A204.1 (cell line): ENCODE measurements around the gene ALOX15B.
"Not testable (repeated sequence)": the region's sequence is repeated elsewhere in the genome, so short reads cannot be mapped to it uniquely, and the experiment has no call there.

Experiments used
- FAIRE-seq: peaks from 2 replicates; lab custom pipeline; 2012; peaks lifted over from hg19 to GRCh38; lab: Jason Lieb, UNC

Gene ALOX15B

DNA sequence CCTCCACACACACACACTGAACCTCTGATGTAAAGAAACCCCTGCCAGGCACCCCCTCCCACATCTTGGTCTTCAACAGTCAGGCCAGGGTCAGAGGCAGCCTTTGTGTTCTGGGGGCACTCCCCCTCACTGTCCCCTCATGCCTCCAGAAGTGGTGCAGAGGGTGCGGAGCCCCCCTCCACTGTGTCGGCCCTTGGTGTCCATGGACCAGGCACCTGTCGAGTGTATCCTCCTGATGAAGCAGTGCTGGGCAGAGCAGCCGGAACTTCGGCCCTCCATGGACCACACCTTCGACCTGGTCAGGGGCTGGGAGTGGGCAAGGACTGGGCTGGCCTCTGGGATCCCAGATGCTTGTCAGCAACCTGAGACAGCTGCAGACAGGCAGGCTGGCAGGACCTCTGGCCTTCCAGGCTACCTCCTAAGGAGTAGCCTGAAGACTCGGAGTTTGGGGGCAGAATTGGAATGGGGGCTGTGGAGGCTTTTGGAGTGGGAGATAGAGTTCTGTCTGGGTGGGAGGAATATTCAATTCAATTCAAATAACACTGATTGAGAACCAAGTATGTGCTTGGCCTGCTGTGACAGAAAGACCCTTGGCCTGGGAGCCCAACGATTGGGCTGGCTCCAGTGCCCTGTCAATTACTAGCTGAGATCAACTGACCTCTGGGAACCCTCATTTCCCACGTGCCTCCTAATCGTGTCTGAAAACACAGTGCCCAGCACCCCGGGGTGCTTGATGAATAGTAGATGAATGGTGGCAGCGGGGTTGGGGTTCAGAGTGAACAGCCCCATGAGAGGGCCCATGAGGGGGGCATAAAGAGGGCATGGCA is 24.9 kb upstream of the ALOX15B start:
- no peak for FAIRE-seq

DNA sequence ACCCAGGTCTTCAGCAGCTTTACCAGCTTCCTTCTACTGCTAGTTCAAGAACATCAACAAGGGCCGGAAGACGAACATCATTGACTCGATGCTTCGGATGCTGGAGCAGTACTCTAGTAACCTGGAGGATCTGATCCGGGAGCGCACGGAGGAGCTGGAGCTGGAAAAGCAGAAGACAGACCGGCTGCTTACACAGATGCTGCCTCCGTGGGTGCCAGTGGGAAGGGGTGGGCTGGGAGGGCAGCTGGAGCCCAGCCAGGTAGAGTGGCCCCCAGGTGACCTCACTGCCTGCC is 24.4 kb upstream of the ALOX15B start:
- no peak for FAIRE-seq

GRCh38 chr17:8015236-8015956 is 23.5 kb upstream of the ALOX15B start:
- FAIRE-seq: no peak

DNA sequence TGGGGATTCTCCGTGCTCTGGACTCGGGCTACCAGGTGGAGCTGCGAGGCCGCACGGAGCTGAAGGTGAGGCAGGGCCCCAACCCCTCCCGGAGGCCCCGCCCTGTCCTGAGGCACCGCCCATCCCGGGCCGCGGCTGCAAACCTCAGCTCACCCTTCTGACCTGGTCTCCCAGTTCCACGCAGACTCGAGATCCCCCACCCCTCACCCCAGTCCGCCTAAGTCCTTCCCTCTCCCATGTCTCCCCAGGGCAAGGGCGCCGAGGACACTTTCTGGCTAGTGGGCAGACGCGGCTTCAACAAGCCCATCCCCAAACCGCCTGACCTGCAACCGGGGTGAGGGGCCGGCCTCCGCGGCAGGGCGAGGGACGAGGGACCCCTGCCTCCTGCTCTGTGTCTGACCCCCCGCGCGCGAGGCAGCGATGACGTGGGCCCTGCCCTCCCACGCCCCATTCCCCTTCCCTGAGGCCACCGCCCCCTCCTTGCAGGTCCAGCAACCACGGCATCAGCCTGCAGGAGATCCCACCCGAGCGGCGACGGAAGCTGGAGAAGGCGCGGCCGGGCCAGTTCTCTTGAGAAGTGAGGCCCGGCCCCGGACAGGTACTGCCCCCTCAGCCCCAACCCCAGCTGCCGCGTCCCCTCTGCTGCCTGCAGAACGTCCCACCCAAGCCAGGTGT is 22.8 kb upstream of the ALOX15B start:
- no peak for FAIRE-seq

DNA sequence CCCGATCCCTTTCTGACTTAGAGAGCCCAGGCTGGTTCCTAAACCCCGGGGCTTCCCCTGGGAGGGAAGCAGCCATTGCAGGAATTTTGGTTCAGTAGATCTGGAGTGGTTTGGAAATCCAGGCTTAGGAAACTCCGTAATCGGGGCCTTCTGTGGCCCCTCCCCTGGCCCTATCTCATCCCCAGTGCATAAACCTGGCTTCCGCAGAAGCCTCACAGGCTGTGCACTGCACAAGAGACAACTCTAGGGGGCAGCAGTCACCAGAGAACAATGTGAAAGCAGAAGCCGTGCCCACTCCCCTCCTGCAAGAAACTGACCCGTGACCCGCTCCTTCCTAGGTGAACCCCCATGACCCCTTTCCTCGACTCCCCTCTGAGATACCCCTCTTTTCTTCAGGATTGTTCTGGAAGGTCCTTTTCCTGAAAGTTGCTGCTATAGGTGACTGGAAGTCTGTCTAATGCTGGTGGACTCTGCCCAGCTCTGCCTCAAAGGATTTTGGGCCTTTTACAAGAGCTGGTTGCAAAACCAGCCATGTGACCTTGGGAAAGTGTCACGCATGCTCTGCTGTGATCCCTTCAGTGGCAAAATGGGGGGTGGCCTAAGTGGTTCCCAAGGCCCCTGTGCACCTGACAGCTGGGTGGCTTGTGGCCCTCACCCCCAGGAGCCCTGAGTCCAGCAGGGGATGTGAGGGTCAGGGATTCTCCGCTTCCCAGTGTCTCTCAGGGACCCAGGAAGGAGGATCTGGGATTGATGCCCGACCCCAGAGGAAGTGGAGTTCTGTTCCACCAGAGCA is 22.0 kb upstream of the ALOX15B start:
- FAIRE-seq: no peak

DNA sequence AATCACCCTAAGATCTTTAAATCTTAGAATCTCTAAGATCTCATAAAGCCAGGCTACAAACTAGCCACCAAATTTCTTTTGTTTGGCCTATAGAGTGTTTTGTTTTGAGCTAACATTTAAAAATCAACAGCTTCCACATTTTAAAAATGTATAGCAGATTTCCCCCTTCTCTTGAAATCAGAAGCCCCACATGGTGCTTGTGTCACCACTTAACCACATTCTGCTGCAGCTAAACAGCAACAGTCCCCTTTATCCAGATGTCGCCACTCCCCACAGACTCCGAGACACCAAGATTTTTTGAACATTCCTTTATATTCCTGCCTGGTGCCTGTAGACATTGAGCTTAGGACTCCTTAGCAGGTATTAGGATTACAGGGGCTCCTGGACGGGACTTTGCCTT is 20.4 kb upstream of the ALOX15B start:
- no peak for FAIRE-seq

DNA sequence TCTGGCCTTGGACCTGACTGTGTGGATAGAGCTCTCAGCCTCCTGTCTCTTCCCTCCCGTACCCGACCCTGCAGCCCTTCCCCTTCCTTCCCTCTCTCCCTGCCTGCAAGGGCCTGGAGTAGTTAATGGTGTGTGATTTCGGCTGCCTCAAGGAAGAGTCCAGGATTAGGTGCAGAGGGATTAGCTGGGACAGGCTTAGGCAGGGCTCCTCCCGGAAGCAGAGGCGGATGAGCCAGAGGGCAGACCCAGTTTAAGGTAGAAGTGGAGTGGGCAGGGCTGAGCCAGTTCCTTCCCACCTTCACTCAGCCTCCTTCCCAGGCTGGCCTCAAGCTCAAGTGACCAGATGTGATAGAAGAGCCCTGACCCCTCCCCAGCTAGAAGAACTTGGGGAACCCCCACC is 19.7 kb upstream of the ALOX15B start:
- FAIRE-seq: no peak

GRCh38 chr17:8019665-8020650 is 18.9 kb upstream of the ALOX15B start:
- no peak for FAIRE-seq

- no peak for FAIRE-seq
Measured at GRCh38 chr17:8020776-8021564, 17.9 kb upstream of the ALOX15B start.

DNA sequence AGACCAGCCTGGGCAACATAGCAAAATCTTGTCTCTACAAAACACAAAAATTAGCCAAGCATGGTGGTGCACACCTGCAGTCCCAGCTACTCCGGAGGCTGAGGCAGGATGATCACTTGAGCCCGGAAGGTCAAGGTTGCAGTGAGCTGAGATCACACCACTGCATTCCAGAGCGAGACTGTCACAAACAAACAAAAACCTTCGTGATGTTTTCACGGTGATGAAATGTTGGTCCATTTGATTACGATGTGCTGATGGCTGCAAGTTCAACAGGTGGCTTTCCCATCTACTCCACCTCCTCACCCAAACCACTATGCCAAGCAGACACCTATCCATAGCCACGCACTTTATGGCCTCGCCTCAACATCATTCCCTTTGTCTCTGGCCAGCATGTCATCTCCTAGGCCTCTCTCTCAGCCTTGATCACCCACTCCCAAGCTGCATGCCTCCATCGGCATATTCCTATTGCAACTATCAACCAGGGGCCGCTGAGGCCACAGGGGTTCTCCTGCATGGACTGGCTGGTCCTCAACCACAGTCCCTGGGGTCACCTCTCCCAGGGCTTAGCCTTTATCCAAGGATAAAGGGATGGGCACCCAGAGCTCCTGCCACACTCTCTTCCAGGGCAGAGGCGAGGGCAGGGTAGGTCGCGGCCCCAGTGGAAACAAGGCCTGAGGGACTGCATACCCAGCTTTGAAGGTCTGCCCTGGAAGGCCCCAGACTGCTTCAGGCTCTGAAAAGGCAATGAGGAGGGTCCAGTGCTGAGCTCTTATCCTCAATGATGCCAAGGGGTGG is 17.1 kb upstream of the ALOX15B start:
- no peak for FAIRE-seq

GRCh38 chr17:8022360-8023003 is 16.4 kb upstream of the ALOX15B start:
- no peak for FAIRE-seq

DNA sequence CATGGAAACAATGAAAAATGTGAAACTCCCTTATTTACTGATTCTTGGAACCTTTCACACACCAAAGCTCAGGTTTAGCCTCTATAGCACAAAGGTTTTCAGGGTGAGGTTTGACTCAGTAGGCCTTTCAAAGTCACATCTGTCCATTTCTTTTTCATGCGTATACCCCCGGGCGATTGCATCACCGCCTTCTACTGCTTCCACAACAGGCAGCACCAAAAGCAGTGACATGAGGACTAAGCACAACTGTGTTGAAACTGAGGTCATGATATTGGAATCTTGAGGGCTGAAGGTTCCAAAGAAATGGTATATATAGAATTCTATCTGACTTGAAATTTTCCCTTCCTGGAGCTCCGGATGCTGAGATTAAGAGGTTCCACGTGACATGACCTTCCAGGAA is 14.7 kb upstream of the ALOX15B start:
- FAIRE-seq: not testable (repeated sequence)

DNA sequence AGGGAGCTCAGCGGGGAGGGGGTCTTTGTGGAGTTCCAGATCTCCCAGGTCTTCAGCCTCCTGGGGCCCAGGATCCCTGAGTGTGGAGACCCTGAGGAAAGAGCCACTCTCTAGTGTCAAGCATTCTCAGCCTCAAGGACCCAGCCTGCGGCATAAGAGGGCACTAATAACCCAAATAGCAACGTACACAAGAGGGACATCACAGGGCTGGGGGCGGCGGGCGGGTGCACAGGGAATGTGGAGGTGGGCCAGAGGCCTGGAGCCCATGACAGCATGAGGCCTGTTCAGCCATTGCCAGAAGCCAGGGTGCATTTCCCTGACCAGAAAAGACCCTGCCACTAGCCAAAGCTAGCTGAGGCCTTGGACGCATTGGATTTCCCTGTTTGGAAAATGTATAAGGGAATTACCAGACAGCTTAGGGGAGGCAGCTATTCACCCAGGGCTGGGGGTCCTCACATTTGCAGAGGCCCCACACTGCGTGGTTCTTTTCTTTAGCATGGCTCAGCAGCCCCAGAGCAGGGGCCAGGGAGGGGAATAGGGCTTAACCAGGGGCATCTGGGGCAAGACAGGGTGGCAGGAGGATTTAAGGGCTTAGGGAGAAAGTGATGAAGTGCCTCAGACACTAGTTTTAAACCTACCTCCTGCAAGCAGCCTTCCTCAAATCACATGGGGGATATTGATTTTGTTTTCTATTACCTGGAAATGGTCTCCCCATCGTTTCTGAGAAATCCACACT is 13.5 kb upstream of the ALOX15B start:
- no peak for FAIRE-seq

DNA sequence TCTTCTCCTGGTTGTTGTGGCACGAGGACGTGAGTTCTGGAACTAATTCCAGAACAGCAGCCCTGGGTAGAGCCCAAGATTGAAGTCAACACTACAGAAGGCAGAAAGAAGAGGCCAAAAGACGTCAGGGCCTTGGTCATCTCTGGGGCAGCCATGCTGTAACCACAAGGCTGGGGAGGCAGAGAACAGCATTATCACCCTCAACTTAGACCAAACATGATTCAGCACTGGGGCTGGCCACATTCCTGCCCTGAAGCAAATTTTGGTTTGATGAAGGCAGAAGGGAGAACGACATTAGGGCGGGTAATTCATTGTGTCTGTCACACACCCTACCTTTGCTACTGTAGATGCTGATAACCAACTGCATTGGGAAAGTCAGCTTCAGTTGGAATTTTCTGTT is 9.7 kb upstream of the ALOX15B start:
- FAIRE-seq: no peak

GRCh38 chr17:8031261-8031661 is 7.6 kb upstream of the ALOX15B start:
- FAIRE-seq: no peak

DNA sequence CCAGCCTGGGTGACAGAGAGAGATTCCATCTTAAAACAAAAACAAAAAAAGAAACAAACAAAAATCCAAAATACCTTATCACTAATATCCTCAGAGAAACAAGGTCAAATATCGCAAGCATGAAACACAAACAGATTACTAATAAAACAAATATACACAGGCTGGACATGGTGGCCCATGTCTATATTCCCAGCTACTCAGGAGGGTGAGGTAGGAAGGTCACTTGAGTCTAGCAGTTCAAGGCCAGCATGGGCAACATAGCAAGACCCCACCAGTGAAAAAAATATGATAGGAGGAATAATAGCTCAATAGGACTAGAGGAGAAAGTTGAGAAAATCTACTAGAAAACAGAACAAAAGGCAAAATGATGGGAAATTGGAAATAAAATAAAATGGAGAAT is 6.9 kb upstream of the ALOX15B start:
- FAIRE-seq: no peak

DNA sequence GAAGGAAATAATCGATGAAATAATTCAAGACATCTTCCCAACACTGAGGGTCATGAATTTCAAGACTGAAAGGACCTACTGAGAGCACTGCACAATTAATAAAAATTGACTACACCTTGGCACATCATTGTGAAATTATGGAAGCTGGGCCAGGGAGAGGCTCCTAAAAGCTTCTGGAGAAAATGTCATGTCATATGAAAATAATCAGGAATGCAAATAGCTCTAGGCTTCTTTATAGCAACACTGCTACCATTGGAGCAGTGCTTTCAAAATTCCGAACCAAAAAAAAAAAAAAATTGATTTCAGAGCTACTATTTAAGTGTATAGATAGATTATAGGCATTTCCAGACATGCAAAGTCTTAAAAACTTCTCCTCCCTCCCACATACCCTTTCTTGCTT is 6.4 kb upstream of the ALOX15B start:
- FAIRE-seq: no peak

- FAIRE-seq: no peak
Measured at GRCh38 chr17:8039611-8040168, 831 bp downstream of the ALOX15B start.
